ENCODE data around the gene BNIPL. TPM values are rescaled to one million over a fixed set of nuclear protein-coding genes. Genes with fewer than 3 reads are reported as not detected.

The BNIPL gene
- total and polyA plus RNA-seq, 2 of the 13 experiments (the other 11 are each of a cell fraction or from before 2014, with no cell fraction given) = 0.40 to 1.1 TPM

GRCh38 chr1:151006327-151007052 lies 29.9 kb upstream of the BNIPL start, which contains the start of gene MINDY1 (continued):
- TF ChIP-seq MBNL3 (CRISPR knock-in tag; conservative IDR thresholded peaks at IDR 0.05) = no peak
- no peak for TF ChIP-seq ATF7 (IDR thresholded peaks at IDR 0.05)
- no peak for TF ChIP-seq ATF7 (CRISPR knock-in tag; IDR thresholded peaks at IDR 0.05)
- no peak for TF ChIP-seq ZNF24 (IDR thresholded peaks at IDR 0.05)
- no peak for TF ChIP-seq DR1 (CRISPR knock-in tag; IDR thresholded peaks at IDR 0.05)
- TF ChIP-seq, protein P1, sequence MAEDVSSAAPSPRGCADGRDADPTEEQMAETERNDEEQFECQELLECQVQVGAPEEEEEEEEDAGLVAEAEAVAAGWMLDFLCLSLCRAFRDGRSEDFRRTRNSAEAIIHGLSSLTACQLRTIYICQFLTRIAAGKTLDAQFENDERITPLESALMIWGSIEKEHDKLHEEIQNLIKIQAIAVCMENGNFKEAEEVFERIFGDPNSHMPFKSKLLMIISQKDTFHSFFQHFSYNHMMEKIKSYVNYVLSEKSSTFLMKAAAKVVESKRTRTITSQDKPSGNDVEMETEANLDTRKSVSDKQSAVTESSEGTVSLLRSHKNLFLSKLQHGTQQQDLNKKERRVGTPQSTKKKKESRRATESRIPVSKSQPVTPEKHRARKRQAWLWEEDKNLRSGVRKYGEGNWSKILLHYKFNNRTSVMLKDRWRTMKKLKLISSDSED (CRISPR knock-in tag; IDR thresholded peaks at IDR 0.05) = no peak
- peak; percentile 61; the same call in 1 of the 2 replicates for TF ChIP-seq TAF1 (CRISPR knock-in tag; IDR thresholded peaks at IDR 0.05)
- no peak for TF ChIP-seq THAP9 (CRISPR knock-in tag; IDR thresholded peaks at IDR 0.05; ENCODE audit: borderline replicate concordance)
- no peak for TF ChIP-seq ZNF326 (CRISPR knock-in tag; IDR thresholded peaks at IDR 0.05; ENCODE audit: borderline replicate concordance)
- no peak for TF ChIP-seq NFKBIZ (CRISPR knock-in tag; IDR thresholded peaks at IDR 0.05)
- no peak for TF ChIP-seq THRA (CRISPR knock-in tag; IDR thresholded peaks at IDR 0.05; ENCODE audit: borderline replicate concordance)
- TF ChIP-seq ELF3 (CRISPR knock-in tag; IDR thresholded peaks at IDR 0.05) = peak; percentile 57
- no peak for TF ChIP-seq ZNF337 (CRISPR knock-in tag; IDR thresholded peaks at IDR 0.05; ENCODE audit: borderline replicate concordance, low read depth)
- no peak for TF ChIP-seq NCOA2 (CRISPR knock-in tag; IDR thresholded peaks at IDR 0.05)
- no peak for TF ChIP-seq SP2 (CRISPR knock-in tag; IDR thresholded peaks at IDR 0.05)
- peak; percentile 64; the same call in 1 of the 2 replicates for TF ChIP-seq SIN3A (IDR thresholded peaks at IDR 0.05; ENCODE audit: borderline replicate concordance, low read depth, low read length)
- TF ChIP-seq KLF6 (CRISPR knock-in tag; IDR thresholded peaks at IDR 0.05) = 0 out of 2 replicates have a peak, but pooled peaks have one; percentile 23
- TF ChIP-seq SALL1 (CRISPR knock-in tag; IDR thresholded peaks at IDR 0.05) = peak; percentile 49; the same call in 1 of the 2 replicates
- no peak for TF ChIP-seq ZNF562 (CRISPR knock-in tag; IDR thresholded peaks at IDR 0.05; ENCODE audit: borderline replicate concordance)
- TF ChIP-seq ZNF431 (CRISPR knock-in tag; IDR thresholded peaks at IDR 0.05; ENCODE audit: borderline replicate concordance, low read depth) = no peak
- peak; percentile 25; the same call in 1 of the 2 replicates for TF ChIP-seq MIER3 (CRISPR knock-in tag; IDR thresholded peaks at IDR 0.05; ENCODE audit: borderline replicate concordance)
- TF ChIP-seq GABPA (IDR thresholded peaks at IDR 0.05; ENCODE audit: low read depth, low read length) = no peak
- no peak; the same call in 1 of the 2 replicates for TF ChIP-seq GABPA (CRISPR knock-in tag; IDR thresholded peaks at IDR 0.05; ENCODE audit: low read depth)
- no peak for TF ChIP-seq ZNF557 (CRISPR knock-in tag; IDR thresholded peaks at IDR 0.05)
- TF ChIP-seq ZNF883 (CRISPR knock-in tag; IDR thresholded peaks at IDR 0.05; ENCODE audit: not compliant biosample characterization) = peak; percentile 73
- no peak; the same call in 1 of the 2 replicates for TF ChIP-seq HDAC1 (CRISPR knock-in tag; IDR thresholded peaks at IDR 0.05)
